Fibroblast of upper back skin (primary cell): ENCODE results near the gene L1CAM.

Source experiments
- DNase-seq: peaks from one replicate; pipeline ENCODE4 v3.0.0-alpha.2; 2013

The L1CAM gene

DNA sequence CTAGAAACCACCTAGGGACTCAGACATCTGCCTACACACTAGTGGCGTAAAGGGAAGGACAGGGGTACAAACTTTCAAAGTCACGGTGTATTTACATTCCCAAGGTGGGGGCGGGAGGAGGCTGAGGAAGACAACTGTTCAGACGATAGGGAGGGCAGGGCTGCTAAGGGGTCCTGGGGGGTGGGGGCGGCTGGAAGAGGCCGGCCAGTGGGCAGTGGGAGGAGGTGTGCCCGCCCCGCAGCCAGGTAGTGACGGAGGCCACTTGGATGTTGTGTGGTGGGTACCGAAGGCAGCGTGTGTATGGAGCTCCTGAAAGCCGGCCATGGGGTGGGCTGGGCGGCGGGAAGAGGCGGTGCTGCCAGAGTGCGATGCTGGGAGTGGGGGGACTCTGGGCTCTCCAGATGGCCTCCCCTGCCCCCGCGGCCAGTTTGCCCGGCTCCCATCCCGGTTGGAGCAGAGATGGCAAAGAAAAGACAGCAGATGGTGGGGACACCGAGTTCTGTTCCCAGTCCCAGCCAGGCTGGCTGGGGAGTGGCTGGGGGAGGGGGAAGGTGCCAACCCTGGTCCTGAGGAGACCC, 24.2 kb downstream of the L1CAM start:
- no peak for DNase-seq

DNA sequence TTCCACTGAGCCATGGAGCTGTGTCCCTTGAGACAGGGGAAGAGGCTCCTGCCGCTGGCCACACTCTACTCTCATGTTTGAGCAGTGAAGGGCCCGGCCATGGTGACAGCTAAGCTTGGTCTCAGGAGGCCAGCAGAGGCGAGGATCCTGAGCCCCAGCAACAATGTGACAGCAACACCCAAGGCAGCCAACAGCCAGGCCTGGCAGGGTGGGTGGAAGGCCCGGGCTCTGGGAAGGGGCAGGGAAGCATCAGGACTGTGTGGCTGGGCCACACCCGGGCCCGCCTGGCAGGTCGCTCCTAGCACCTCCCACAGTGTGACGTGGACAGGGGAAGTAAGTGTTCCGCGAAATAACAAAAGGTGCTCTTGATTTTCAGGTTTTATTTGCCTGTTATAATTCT, 24.8 kb downstream of the L1CAM start:
- no peak for DNase-seq

GRCh38 chrX:153857348-153857903, 28.5 kb downstream of the L1CAM start:
- no peak for DNase-seq

DNA sequence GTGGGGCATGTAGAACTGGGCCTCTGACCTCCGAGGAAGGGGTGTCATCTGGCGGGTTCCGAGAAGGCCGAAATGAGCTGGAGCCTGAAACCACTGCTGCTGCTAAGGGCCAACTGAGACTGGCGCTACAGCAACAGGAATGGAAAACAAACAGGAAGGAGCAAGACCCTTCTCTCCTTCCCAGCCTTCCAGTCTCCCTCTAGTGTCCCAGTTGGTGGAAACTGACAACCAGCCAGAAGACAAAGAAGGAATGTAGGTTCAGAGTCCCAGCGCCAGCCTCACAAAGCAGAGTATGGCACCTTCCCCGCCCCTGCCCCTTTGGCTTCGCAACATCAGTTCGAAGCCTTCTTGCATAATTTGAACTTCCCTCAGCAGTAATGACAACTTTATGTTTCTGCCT, 31.3 kb downstream of the L1CAM start:
- no peak for DNase-seq

GRCh38 chrX:153853902-153854267, 32.1 kb downstream of the L1CAM start:
- no peak for DNase-seq

DNA sequence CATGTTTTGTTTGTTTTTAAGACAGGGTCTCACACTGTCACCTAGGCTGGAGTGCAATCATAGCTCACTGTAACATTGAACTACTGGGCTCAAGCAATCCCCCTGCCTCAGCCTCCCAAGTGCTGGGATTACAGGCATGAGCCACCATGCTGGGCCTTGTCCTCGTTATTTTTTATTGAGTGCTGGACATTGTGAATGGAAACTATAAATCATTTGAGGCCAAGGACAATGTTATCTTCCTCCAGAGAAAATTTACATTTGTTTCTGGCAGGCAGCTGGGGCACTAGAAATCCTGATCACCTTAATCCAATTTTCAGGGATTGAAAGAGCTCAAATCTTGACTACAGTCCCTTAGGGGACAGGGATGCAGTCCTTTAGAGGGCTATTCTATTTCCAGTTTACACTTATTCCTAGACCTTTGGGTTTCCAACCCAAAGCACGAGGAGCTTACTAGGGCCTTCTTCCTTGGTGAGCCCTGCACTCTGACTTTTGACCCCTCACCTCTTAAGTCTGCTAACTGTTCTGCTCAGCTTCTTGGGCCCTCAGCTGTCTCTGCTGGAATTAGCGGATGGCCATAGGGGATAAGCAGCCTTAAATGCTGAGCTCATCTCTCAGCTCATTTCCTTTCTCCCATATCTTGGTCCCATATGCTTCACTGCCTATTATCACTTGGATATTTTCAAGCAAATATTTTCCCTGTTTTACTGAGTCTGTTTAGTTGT, 32.6 kb downstream of the L1CAM start:
- DNase-seq, result no peak

DNA sequence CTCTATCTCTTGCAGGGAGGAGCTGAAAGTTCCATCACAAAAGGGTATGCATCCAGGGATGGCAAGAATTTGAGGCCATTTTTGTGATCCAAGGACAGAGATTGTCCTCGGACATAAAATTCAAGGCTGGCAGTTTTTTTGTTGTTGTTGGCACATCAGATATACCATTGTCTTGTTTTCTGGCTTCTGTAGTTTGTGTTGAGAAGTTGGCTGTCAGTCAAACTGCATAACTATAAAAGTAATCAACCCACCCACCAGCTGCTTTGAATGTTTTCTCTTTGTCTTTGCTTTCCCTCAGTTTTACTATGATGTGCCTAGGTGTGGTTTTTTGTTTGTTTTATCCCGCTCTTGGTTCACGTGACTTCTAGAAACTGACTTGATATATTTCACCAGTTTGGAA, 34.0 kb downstream of the L1CAM start:
- DNase-seq, result no peak

- DNase-seq, result no peak
Observed at GRCh38 chrX:153848325-153848724, 37.6 kb downstream of the L1CAM start.

DNA sequence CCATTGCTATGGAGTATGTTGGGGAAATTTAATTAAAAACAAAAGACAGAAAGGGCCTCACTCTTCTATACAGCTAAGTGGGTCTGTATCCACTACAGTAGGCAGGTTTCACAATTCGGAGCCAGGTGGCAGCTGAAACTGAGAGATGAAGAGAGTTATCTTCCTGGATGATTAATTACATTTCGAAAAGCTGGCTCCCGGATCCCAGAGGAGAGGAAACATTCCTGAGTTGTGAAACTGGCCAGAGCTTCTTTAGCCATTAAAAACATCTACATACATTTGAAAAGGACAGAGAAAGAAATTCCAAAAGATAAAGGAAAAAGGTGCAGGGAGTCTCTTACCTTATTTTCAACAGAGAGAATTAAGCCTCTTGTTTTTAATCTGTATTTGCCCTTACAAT, 40.1 kb downstream of the L1CAM start:
- peak; percentile 2 for DNase-seq

DNA sequence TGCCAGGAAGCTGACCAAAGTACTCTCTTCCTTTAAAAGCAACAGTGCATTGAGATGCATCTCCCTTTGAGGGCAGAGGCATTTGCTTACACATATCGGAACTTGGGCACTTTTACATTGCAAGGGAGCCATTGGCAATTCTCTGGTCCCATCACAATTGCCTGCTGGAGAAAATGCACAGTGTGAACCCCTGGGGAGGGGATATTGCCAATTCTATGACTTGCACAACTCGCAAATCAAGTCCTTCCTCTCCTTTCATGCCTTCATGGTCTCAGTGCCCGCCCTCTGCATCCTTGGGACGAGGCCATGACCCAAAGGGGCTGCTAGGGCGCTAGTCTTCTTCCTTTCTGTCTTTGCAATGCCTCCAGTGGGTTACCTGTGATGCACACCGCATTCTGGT, 40.8 kb downstream of the L1CAM start:
- no peak for DNase-seq

DNA sequence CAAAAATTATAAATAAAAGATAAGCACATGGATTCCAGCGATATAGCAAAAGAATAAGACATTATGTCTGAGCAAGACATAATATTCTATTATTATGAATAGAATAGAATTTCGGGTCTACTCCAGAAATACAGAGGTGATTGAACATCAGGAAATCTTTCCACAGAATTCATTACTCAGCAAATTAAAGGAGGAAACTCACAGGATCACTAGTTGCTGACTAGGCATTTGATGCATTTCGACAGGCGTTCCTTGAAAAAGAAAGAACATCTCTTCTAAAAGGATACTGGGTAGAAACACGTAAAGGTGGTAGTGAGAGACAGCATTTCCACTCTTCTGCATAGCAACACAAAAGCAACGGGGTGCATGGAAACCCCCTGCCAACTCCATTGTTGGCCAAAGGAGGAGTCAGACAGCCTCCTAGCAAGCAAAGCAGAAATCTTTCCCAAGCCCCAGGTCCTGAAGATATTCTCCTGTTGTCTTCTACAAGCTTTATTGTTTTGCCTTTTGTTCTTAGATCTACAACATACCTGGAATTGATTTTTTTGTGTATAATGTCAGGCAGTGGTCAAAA, 41.4 kb downstream of the L1CAM start:
- DNase-seq, result no peak

- DNase-seq, result no peak
Observed at GRCh38 chrX:153836921-153837320, 49.1 kb downstream of the L1CAM start.

- DNase-seq, result no peak
Observed at GRCh38 chrX:153832728-153833127, 53.2 kb downstream of the L1CAM start.

- DNase-seq, result no peak
Observed at GRCh38 chrX:153831429-153832150, 54.4 kb downstream of the L1CAM start.

DNA sequence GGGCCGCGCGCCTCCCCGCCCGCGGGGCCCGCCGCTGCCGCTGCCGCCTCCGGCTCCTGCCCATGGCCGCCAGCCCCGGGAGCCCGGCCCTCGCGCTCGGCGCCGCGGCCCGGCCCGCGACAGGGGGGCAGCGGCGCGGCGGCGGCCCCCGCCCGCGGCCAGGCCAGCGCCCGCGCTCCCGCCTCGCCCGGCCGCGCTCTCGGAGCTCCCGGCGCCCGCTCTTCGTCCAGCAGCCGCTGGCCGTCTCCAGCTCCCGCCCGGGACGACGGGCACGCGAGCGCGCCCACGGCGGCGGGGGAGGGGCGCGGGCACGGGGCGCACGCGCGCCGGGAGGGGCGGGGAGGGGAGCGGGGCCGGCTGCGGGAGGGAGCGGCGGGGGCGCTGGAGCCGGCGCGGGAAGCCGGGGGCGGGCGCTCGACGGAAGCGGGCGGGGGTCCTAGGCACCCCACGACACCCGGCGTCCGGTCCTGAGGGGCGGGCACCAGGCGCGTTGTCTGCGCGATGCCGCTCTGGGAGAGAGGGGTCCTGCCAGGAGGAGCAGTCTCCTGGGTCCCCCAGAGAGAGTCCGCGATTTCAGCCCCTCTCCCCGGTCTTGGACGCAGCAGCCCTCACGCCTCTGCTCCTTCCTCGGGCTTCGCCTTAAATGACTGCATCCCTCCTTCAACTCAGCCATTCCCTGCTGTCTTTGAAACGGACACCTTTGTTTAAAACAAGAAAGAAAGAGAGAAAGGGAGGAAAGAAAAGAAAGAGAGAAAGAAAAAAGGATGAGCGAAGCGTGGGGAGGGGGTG, 55.1 kb downstream of the L1CAM start:
- no peak for DNase-seq

DNA sequence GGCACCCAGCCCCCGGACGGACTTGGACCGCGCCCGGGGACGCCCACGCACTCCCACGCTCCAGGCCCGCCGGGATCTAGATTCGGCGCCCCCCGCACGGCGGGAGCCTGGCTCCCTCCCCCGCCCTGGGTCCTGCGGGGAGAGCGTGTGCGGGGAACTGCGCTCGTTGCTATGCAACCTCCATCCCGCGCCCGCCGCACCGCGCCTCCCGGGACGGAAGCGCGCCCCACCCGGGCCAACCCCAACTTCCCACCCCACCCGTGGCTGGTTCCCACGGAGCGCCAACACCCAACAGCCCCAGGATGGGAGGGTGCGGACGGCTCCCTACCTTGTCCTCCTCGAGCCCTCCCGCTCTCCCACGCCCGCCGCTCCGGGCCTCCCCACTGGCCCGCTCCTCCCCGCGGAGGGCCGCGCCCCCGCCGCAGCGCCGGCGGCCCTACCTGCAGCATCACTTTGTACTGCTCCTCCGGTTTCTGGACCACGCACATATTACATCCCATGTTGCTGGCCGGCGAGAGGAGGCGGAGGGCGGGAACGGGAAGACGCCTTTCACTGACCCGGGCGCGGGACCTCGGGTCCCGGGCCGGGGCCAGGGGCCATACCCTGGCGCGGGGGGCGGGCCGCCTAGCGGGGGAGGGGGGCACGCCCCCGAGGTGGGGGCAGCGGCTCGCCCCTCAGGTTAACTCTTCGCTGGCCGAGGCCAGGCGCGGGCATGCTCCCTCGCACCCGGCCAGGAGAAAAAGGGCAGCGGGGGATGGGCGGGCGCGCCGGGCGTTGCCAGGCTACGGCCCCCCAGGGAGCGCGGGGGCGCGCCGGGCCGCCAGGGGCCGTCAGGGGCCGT, 56.0 kb downstream of the L1CAM start, which contains the start of gene PDZD4:
Gene PDZD4, minus strand, starts transcription at position 746 of the 841 bp plus-strand sequence. Its CDS starts 246 bp downstream, at position 500.
- no peak for DNase-seq

DNA sequence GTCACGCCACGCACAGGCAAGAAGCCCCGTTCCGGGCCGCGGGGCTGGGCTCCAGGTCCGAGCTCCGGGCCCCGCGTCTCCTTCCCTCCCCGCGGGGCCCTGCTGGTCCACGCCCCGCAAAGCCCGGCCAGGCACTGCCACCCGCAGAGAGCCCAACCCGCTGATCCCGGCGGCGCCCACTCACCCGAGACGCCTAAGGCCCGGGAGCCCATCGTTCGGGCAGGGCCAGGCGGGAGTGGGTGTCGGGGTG, 56.5 kb downstream of the L1CAM start:
- no peak for DNase-seq

DNA sequence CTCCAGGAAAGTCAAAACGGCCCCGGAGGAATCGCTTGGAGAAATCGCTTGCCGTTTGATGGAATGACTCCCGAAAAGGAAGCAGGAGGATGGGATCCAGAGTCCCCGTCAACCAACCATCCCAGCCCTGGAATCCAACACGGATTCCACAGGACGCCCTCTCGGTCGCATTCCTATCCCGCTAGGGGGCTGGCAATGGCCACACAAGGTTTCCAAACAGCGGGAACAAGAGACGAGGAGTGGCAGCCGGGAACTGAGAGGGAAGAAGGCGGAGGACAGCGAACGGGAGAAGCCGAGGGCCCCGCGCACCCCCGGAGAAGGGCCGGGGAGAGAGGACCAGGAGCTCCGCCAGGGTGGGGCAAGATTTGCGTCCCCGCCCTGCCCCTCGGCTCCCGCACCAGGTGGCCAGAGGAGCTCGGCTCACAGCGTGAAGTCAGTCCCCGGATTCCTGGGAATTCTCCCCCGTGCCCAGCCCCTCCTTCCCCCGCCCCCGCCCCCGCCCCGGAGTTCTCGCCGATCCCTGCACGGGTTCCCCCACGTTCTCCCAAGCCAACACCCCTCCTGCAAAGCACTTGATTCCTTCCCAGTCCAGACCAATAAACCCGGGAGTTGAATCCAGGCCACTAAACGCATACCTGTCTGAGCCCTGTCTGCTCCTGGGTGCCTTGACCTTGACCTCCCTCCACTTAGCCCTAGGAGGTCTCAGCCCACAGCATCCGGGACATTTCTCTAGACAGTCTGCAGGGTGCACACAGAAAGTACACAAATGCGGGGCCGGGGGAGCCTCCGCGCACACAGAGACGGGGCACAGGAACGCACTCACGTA, 57.0 kb downstream of the L1CAM start:
- peak; percentile 21 for DNase-seq

- no peak for DNase-seq
Observed at GRCh38 chrX:153828308-153828707, 57.7 kb downstream of the L1CAM start.

GRCh38 chrX:153827903-153828302, 58.1 kb downstream of the L1CAM start:
- DNase-seq, result no peak

- no peak for DNase-seq
Observed at GRCh38 chrX:153827016-153827415, 59.0 kb downstream of the L1CAM start.
